Keratinocyte (primary cell): ENCODE results near the gene ECI1. TPM values are rescaled to one million over a fixed set of nuclear protein-coding genes. Genes with fewer than 3 reads are reported as not detected.

Experiments
- DNase-seq: peaks from one replicate; pipeline ENCODE4 v3.0.0-alpha.2; 2011; ENCODE audit warnings: low read depth, missing footprints, low spot score
- FAIRE-seq: peaks from 2 replicates; lab custom pipeline; 2011; peaks lifted over from hg19 to GRCh38; lab: Jason Lieb, UNC
- H2AFZ ChIP-seq: 2 replicates; pipeline ENCODE4 v1.6.0; 2012; ENCODE audit warnings: low read length, control low read depth, inconsistent platforms; ENCODE audit not compliant: control insufficient read depth
- H3K27ac ChIP-seq: 2 replicates; pipeline ENCODE4 v1.5.1; 2011; ENCODE audit warnings: low read length; ENCODE audit not compliant: control insufficient read depth, insufficient read depth
- H3K27me3 ChIP-seq: 3 replicates; pipeline ENCODE4 v1.6.0; 2011; ENCODE audit warnings: low read length; ENCODE audit not compliant: control insufficient read depth, insufficient read depth; ENCODE audit errors: extremely low read depth
- H3K36me3 ChIP-seq, 2 experiments: 2 replicates in 1 of 2; 3 replicates in 1 of 2; pipeline ENCODE4 v1.5.1; 2011; ENCODE audit warnings: low read length in 2 of 2, mild to moderate bottlenecking in 1 of 2; ENCODE audit not compliant: control insufficient read depth in 2 of 2, insufficient read depth in 2 of 2; ENCODE audit errors: extremely low read depth in 1 of 2
- H3K4me1 ChIP-seq: 3 replicates; pipeline ENCODE4 v1.5.1; 2011; ENCODE audit warnings: low read length; ENCODE audit not compliant: control insufficient read depth, insufficient read depth; ENCODE audit errors: extremely low read depth
- H3K4me2 ChIP-seq: 3 replicates; pipeline ENCODE4 v1.6.0; 2011; ENCODE audit warnings: low read depth, low read length; ENCODE audit not compliant: control insufficient read depth, insufficient read depth; ENCODE audit errors: extremely low read depth
- H3K4me3 ChIP-seq, 3 experiments: fragments of 200-600 bp in 1 of 3; sonication (generic) in 1 of 3; 2 replicates in 2 of 3; 3 replicates in 1 of 3; pipeline ENCODE4 v1.5.1; 2011 to 2016; ENCODE audit warnings: low read length in 3 of 3, mild to moderate bottlenecking in 3 of 3, control low read depth in 2 of 3, inconsistent platforms in 1 of 3, low read depth in 1 of 3, mixed read lengths in 1 of 3, mixed run types in 1 of 3, moderate library complexity in 1 of 3; ENCODE audit not compliant: control insufficient read depth in 2 of 3, insufficient read depth in 2 of 3; ENCODE audit errors: extremely low read depth in 1 of 3
- H3K79me2 ChIP-seq: 2 replicates; pipeline ENCODE4 v1.6.0; 2012; ENCODE audit warnings: low read length; ENCODE audit not compliant: control insufficient read depth, insufficient read depth
- H3K9ac ChIP-seq: 3 replicates; pipeline ENCODE4 v1.6.0; 2011; ENCODE audit warnings: low read length; ENCODE audit not compliant: control insufficient read depth, insufficient read depth; ENCODE audit errors: extremely low read depth
- H3K9me1 ChIP-seq: 3 replicates; pipeline ENCODE4 v1.6.0; 2011; ENCODE audit warnings: low read length; ENCODE audit not compliant: control insufficient read depth, insufficient read depth; ENCODE audit errors: extremely low read depth
- H3K9me3 ChIP-seq: 2 replicates; pipeline ENCODE4 v1.5.1; 2012; ENCODE audit warnings: low read depth, low read length; ENCODE audit not compliant: control insufficient read depth
- H4K20me1 ChIP-seq: 3 replicates; pipeline ENCODE4 v1.6.0; 2011; ENCODE audit warnings: low read length; ENCODE audit not compliant: control insufficient read depth, insufficient read depth; ENCODE audit errors: extremely low read depth
- EZH2 ChIP-seq: IDR thresholded peaks from one replicate; pipeline ENCODE4 v1.6.1; 2012; ENCODE audit warnings: inconsistent platforms, mild to moderate bottlenecking, low read length, moderate library complexity
- dilution Hi-C: fragments of 300-500 bp; cut with MboI; formaldehyde crosslinking; loops from one replicate; pipeline ENCODE4 v1.7.0; 2020; ENCODE audit warnings: low sequenced_read_pairs; ENCODE audit not compliant: extremely low pct_ligation_motif_present
- polyA plus RNA-seq, 5 experiments: library from polyadenylated mRNA; depleted of rRNA in 3 of 5; stranded (reverse) in 3 of 5; stranded (forward) in 1 of 5; unstranded in 1 of 5; fragments of >200 nt; gene quantifications; 1 replicate in 1 of 5; 2 replicates in 3 of 5; 3 replicates in 1 of 5; pipeline versions ENCODE4 v1.2.1 to v1.2.3, GENCODE V29; 2011 to 2012; ENCODE audit warnings: missing spikeins in 2 of 5, low read depth in 1 of 5, low replicate concordance in 1 of 5
- TF ChIP-seq, protein P1 (sequence below), 3 experiments: IDR thresholded peaks in 1 of 3; conservative IDR thresholded peaks in 1 of 3; optimal IDR thresholded peaks in 1 of 3; 2 replicates in 2 of 3; 3 replicates in 1 of 3; pipeline versions ENCODE3 to v1.5.1; 2011; ENCODE audit warnings: low read length in 3 of 3, mild to moderate bottlenecking in 3 of 3, moderate library complexity in 2 of 3, control low read depth in 1 of 3, inconsistent platforms in 1 of 3; ENCODE audit not compliant: insufficient read depth in 2 of 3; ENCODE audit errors: extremely low read depth in 1 of 3

ECI1 gene
- polyA plus RNA-seq, 1 donor (not counting 4 experiments of a cell fraction or from before 2014, with no cell fraction given), result 19.7 TPM

DNA sequence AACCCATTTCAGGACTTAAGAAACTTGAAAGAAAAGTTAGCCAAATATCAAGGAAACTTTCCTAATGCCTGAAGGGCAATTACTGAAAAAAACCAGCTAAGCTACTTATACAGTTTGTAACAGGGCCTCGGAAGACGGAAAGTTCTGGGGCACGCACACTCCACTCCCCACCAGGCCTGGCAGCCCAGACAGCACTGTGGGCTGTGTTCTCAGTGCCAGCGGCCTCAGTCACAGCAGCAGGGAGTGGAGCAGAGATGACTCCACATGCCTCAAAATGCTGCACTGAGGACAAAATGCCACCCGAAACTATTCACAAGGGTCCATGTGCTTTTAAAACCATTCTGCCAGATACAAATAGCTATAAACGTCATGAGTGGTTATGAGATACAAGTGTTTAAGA is 6.3 kb upstream of the ECI1 start:
- Histone ChIP-seq H3K4me2 (no peak overlapping the region), H3K79me2 (peaks cover 50% of the 10 kb centered on the region), H3K9me1 (no peaks in the 10 kb centered on the region), H3K4me3 (no peak overlapping the region), H2AFZ (no peak overlapping the region), H3K9ac (no peak overlapping the region), H3K27me3 (no peaks in the 10 kb centered on the region), H3K4me1 (no peaks in the 10 kb centered on the region), H3K27ac (no peak overlapping the region), H3K36me3 (peaks cover 38 to 54% of the 10 kb centered on the region in 2 experiments), H3K9me3 (no peaks in the 10 kb centered on the region), H4K20me1 (peaks cover 16% of the 10 kb centered on the region)
- dilution Hi-C loops, result no loop called here
- no peak for DNase-seq
- no peak for FAIRE-seq
- TF ChIP-seq EZH2, result no peak
- TF ChIP-seq, protein P1, sequence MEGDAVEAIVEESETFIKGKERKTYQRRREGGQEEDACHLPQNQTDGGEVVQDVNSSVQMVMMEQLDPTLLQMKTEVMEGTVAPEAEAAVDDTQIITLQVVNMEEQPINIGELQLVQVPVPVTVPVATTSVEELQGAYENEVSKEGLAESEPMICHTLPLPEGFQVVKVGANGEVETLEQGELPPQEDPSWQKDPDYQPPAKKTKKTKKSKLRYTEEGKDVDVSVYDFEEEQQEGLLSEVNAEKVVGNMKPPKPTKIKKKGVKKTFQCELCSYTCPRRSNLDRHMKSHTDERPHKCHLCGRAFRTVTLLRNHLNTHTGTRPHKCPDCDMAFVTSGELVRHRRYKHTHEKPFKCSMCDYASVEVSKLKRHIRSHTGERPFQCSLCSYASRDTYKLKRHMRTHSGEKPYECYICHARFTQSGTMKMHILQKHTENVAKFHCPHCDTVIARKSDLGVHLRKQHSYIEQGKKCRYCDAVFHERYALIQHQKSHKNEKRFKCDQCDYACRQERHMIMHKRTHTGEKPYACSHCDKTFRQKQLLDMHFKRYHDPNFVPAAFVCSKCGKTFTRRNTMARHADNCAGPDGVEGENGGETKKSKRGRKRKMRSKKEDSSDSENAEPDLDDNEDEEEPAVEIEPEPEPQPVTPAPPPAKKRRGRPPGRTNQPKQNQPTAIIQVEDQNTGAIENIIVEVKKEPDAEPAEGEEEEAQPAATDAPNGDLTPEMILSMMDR (optimal IDR thresholded peaks at IDR 0.05 in 1 of 3, IDR thresholded peaks at IDR 0.05 in 1 of 3, conservative IDR thresholded peaks at IDR 0.05 in 1 of 3; ENCODE audit: extremely low read depth in 1 of 3, insufficient read depth in 2 of 3, low read length in 3 of 3), result no peak

DNA sequence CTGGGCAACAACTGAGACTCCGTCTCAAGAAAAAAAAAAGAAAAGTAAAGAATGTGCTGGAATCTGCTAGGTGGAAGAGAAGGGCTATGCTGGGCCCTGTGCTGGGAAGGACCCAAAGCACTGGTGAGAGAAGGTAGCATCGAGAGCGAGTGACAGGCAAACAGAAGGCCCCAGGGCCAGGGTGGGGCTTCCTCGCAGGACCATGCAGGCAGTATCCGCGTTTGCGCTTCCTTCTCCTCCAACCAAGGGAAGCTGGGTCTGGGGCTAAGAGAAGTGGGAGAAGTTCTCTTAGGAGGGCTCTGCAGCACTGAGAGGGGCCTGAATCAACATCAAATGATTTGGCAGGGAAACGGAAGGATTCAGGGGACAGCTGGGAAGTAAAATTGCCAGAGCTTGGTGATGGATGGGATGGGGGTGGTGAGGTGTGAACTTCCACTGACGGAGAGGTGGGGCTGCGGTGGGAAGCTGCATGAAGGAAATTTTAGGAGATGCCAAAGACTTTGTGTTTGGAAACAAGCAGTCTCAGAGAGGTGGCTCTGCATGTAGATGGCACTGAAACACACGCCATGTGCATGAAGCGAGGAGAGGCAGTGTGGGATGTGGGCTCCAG is 5.2 kb upstream of the ECI1 start:
- Histone ChIP-seq H3K9me1 (no peaks in the 10 kb centered on the region), H3K9ac (no peak overlapping the region), H3K79me2 (peaks cover 41% of the 10 kb centered on the region), H3K4me2 (no peak overlapping the region), H3K4me3 (no peak overlapping the region), H3K36me3 (peaks cover 34 to 45% of the 10 kb centered on the region in 2 experiments), H3K9me3 (no peaks in the 10 kb centered on the region), H3K4me1 (peaks cover 10% of the 10 kb centered on the region), H3K27me3 (no peaks in the 10 kb centered on the region), H4K20me1 (peaks cover 18% of the 10 kb centered on the region), H2AFZ (no peak overlapping the region), H3K27ac (no peak overlapping the region)
- no peak for FAIRE-seq
- no peak for DNase-seq
- no peak for TF ChIP-seq EZH2
- TF ChIP-seq, protein P1 (optimal IDR thresholded peaks at IDR 0.05 in 1 of 3, IDR thresholded peaks at IDR 0.05 in 1 of 3, conservative IDR thresholded peaks at IDR 0.05 in 1 of 3; ENCODE audit: extremely low read depth in 1 of 3, insufficient read depth in 2 of 3, low read length in 3 of 3), result no peak
- dilution Hi-C loops, result no loop called here
